DMS153 treated with DMSO at 0.1 percent for 48 hours (cell line): ENCODE data around the gene PICALM.

Experiments used
- DNase-seq: peaks from one replicate; lab custom pipeline; 2025; ENCODE audit not compliant: unreplicated experiment; lab: John Stamatoyannopoulos, UW

Gene PICALM

GRCh38 chr11:86052693-86053641 is 15.9 kb downstream of the PICALM start:
- DNase-seq, result no peak

- DNase-seq, result no peak
Observed at GRCh38 chr11:86050196-86050709, 18.6 kb downstream of the PICALM start.

GRCh38 chr11:86047275-86047991 is 21.5 kb downstream of the PICALM start:
- DNase-seq, result no peak

GRCh38 chr11:86046116-86046515 is 22.8 kb downstream of the PICALM start:
- DNase-seq, result no peak

- DNase-seq, result no peak
Observed at GRCh38 chr11:86043765-86044503, 24.9 kb downstream of the PICALM start.

- DNase-seq, result peak; percentile 69
Observed at GRCh38 chr11:86041975-86042378, 26.9 kb downstream of the PICALM start.

- DNase-seq, result no peak
Observed at GRCh38 chr11:86040919-86041850, 27.7 kb downstream of the PICALM start.

GRCh38 chr11:86039094-86039493 is 29.8 kb downstream of the PICALM start:
- DNase-seq, result no peak

GRCh38 chr11:86037743-86038142 is 31.1 kb downstream of the PICALM start:
- DNase-seq, result no peak

- no peak for DNase-seq
Observed at GRCh38 chr11:86035920-86036319, 33.0 kb downstream of the PICALM start.

- no peak for DNase-seq
Observed at GRCh38 chr11:86035164-86035563, 33.7 kb downstream of the PICALM start.

GRCh38 chr11:86034710-86035109 is 34.2 kb downstream of the PICALM start:
- DNase-seq, result peak; percentile 55

- no peak for DNase-seq
Observed at GRCh38 chr11:86021377-86021776, 47.5 kb downstream of the PICALM start.

- DNase-seq, result no peak
Observed at GRCh38 chr11:86018249-86018648, 50.6 kb downstream of the PICALM start.

GRCh38 chr11:86016451-86016850 is 52.4 kb downstream of the PICALM start:
- no peak for DNase-seq

- no peak for DNase-seq
Observed at GRCh38 chr11:86015699-86016098, 53.2 kb downstream of the PICALM start.

GRCh38 chr11:86014221-86014620 is 54.7 kb downstream of the PICALM start:
- no peak for DNase-seq

GRCh38 chr11:86013713-86014112 is 55.2 kb downstream of the PICALM start:
- DNase-seq, result no peak

- no peak for DNase-seq
Observed at GRCh38 chr11:86011175-86011574, 57.7 kb downstream of the PICALM start.

GRCh38 chr11:86003654-86004053 is 65.2 kb downstream of the PICALM start:
- DNase-seq, result no peak
